C4-2B (cell line): ENCODE results near the gene SLC22A24.
"Not testable (repeated sequence)": the region's sequence is repeated elsewhere in the genome, so short reads cannot be mapped to it uniquely, and the experiment has no call there.

Experiments used
- CTCF ChIP-seq: fragments of 450-650 bp; conservative IDR thresholded peaks from 2 replicates; pipeline ENCODE4 v1.5.1; 2017; ENCODE audit warnings: mild to moderate bottlenecking
- ZFX ChIP-seq: fragments of 450-650 bp; IDR thresholded peaks from 2 replicates; pipeline ENCODE4 v1.6.1; 2017

GRCh38 chr11:63046203-63046602 is 97.8 kb downstream of the SLC22A24 start:
- not testable (repeated sequence) for TF ChIP-seq CTCF, ZFX
